Fibroblast of mammary gland (primary cell): ENCODE measurements around the gene ORAI2.

Experiments used
- DNase-seq: peaks from one replicate; pipeline ENCODE4 v3.0.0-alpha.2; 2010; ENCODE audit warnings: low read depth
- H3K4me3 ChIP-seq: 2 replicates; pipeline ENCODE4 v1.5.1; 2011; ENCODE audit warnings: low read depth, mild to moderate bottlenecking, low read length, moderate library complexity; ENCODE audit not compliant: control insufficient read depth
- TF ChIP-seq, protein P1 (sequence below): conservative IDR thresholded peaks from 2 replicates; pipeline ENCODE4 v1.5.1; 2011; ENCODE audit warnings: low read depth, low read length, inconsistent platforms; ENCODE audit not compliant: control insufficient read depth, insufficient read depth

ORAI2 gene

DNA sequence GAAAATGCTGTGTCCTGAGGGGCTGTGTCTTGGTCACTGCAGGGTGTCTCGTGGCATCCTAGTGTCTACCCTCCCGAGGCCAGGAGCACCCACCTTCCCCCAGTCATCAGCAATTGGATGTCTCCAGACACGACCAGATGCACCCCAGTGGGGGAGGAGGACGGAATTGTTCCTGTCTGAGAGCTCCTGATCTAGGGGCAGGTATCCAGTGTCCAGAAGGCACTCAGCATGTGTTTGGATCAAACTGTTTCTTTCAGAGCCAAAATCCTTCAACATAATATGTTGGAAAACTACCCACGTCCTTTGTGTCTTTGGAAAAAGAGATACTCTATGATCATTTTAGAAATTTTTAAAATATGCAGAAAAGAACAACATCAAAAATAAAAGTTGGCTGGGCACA, 20.3 kb upstream of the ORAI2 start:
- DNase-seq = no peak
- TF ChIP-seq, protein P1, sequence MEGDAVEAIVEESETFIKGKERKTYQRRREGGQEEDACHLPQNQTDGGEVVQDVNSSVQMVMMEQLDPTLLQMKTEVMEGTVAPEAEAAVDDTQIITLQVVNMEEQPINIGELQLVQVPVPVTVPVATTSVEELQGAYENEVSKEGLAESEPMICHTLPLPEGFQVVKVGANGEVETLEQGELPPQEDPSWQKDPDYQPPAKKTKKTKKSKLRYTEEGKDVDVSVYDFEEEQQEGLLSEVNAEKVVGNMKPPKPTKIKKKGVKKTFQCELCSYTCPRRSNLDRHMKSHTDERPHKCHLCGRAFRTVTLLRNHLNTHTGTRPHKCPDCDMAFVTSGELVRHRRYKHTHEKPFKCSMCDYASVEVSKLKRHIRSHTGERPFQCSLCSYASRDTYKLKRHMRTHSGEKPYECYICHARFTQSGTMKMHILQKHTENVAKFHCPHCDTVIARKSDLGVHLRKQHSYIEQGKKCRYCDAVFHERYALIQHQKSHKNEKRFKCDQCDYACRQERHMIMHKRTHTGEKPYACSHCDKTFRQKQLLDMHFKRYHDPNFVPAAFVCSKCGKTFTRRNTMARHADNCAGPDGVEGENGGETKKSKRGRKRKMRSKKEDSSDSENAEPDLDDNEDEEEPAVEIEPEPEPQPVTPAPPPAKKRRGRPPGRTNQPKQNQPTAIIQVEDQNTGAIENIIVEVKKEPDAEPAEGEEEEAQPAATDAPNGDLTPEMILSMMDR = no peak
- H3K4me3 ChIP-seq = no peak overlapping the region

GRCh38 chr7:102413611-102414010, 19.8 kb upstream of the ORAI2 start:
- no peak for DNase-seq
- no peak overlapping the region for H3K4me3 ChIP-seq
- TF ChIP-seq, protein P1 = no peak

GRCh38 chr7:102415685-102416225, 17.6 kb upstream of the ORAI2 start:
- TF ChIP-seq, protein P1 = no peak
- no peak overlapping the region for H3K4me3 ChIP-seq
- DNase-seq = no peak

GRCh38 chr7:102416406-102416805, 17.0 kb upstream of the ORAI2 start:
- no peak overlapping the region for H3K4me3 ChIP-seq
- DNase-seq = no peak
- TF ChIP-seq, protein P1 = no peak

DNA sequence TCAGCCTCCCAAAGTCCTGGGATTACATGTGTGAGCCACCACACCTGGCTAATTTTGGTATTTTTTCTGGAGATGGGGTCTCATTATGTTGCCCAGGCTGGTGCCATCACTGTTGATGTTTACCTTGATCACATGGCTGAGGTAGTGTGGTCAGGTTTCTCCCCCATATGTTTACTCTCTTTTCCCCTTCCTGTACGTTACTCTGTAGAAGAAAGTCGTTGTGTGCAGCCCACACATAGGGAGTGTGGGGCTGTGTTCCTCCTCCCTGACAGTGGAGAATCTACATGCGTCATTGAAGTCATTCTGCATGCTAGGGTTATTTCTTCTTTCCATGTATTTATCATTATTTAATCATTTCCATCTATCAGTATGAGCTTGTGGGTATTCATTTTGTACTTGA, 16.3 kb upstream of the ORAI2 start:
- TF ChIP-seq, protein P1 = no peak
- no peak overlapping the region for H3K4me3 ChIP-seq
- no peak for DNase-seq

- no peak overlapping the region for H3K4me3 ChIP-seq
- TF ChIP-seq, protein P1 = no peak
- DNase-seq = no peak
These were observed 14.8 kb upstream of the ORAI2 start for GRCh38 chr7:102418592-102418991.

DNA sequence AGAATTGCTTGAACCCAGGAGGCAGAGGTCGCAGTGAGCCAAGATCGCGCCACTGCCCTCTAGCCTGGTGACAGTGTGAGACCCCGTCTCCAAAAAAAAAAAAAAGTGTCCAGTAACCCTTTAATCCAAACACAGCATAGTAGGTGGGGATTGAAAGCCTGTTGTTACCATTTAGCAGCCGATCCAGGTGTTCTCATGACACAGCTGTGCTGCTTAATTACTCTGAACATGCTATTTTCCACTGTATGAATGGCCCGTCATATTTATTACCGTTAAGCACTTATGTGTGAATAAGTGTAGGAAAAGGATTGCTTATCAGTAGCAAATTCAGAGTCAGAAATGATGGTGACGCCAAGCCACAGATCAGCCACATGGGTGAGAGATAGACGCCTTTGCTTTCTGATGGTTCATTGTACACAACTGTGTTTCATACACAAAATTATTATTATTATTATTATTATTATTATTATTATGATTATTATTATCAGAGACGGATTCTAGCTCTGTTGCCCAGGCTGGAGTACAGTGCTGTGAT, 11.6 kb upstream of the ORAI2 start:
- DNase-seq = no peak
- H3K4me3 ChIP-seq = no peak overlapping the region
- TF ChIP-seq, protein P1 = no peak
